Endothelial cell of umbilical vein (primary cell): ENCODE data around the gene VAV2. TPM values are rescaled to one million over a fixed set of nuclear protein-coding genes. Genes with fewer than 3 reads are reported as not detected.

Source experiments
- BruUV-seq: library from RNA; stranded (reverse); fragments of 400-500 nt; replicated peaks from 2 replicates; lab custom pipeline; 2021; lab: Mats Ljungman, UMichigan
- CTCF ChIA-PET: fragments of 300-600, 350-600 bp; sonication (Branson Sonifier 250); formaldehyde crosslinking; loops from one replicate; lab custom pipeline; 2021; ENCODE audit warnings: antibody characterized with exemption, inconsistent platforms; lab: Charles Lee
- POLR2A ChIA-PET: fragments of 300-600, 350-600 bp; sonication (Branson Sonifier 250); formaldehyde crosslinking; loops from one replicate; lab custom pipeline; 2021; ENCODE audit warnings: antibody characterized with exemption, inconsistent platforms; lab: Charles Lee
- DNase-seq: peaks from one replicate; pipeline ENCODE4 v3.0.0-alpha.2; 2011; ENCODE audit warnings: low read depth, low spot score
- FAIRE-seq: peaks from 2 replicates; lab custom pipeline; 2011; peaks lifted over from hg19 to GRCh38; lab: Jason Lieb, UNC
- H2AFZ ChIP-seq: 2 replicates; pipeline ENCODE4 v1.6.0; 2012; ENCODE audit warnings: low read depth, low read length, control low read depth, inconsistent platforms
- H3K27ac ChIP-seq: 2 replicates; pipeline ENCODE4 v1.5.1; 2011; ENCODE audit warnings: low read depth, mild to moderate bottlenecking, control low read depth, low read length, moderate library complexity; ENCODE audit not compliant: insufficient read depth
- H3K27me3 ChIP-seq, 2 experiments: 2 replicates each; pipeline versions ENCODE4 v1.6.0 to v1.6.1; 2011; ENCODE audit warnings: low read length in 2 of 2, mixed read lengths in 1 of 2; ENCODE audit not compliant: control insufficient read depth in 2 of 2, insufficient read depth in 2 of 2
- H3K36me3 ChIP-seq, 2 experiments: 2 replicates in 1 of 2; 3 replicates in 1 of 2; pipeline ENCODE4 v1.5.1; 2011; ENCODE audit warnings: low read length in 2 of 2, mild to moderate bottlenecking in 1 of 2, moderate library complexity in 1 of 2; ENCODE audit not compliant: control insufficient read depth in 2 of 2, insufficient read depth in 2 of 2; ENCODE audit errors: extremely low read depth in 1 of 2
- H3K4me1 ChIP-seq: 3 replicates; pipeline ENCODE4 v1.5.1; 2011; ENCODE audit warnings: mild to moderate bottlenecking, low read length; ENCODE audit not compliant: control insufficient read depth, insufficient read depth; ENCODE audit errors: extremely low read depth
- H3K4me2 ChIP-seq: 2 replicates; pipeline ENCODE4 v1.6.1; 2011; ENCODE audit warnings: low read length, control low read depth, mixed read lengths; ENCODE audit not compliant: insufficient read depth
- H3K4me3 ChIP-seq, 3 experiments: fragments of 200-600 bp in 1 of 3; sonication (generic), shearing (Covaris generic) in 1 of 3; replicated peaks in 1 of 3; 2 replicates each; pipeline ENCODE4 v1.5.1; 2011 to 2016; ENCODE audit warnings: control low read depth in 3 of 3, low read length in 3 of 3, mild to moderate bottlenecking in 2 of 3, inconsistent platforms in 1 of 3, low read depth in 1 of 3, moderate library complexity in 1 of 3; ENCODE audit not compliant: insufficient read depth in 1 of 3
- H3K79me2 ChIP-seq: 2 replicates; pipeline ENCODE4 v1.6.0; 2012; ENCODE audit warnings: low read length, inconsistent platforms; ENCODE audit not compliant: control insufficient read depth, insufficient read depth
- H3K9ac ChIP-seq: replicated peaks from 2 replicates; pipeline ENCODE3; 2011; ENCODE audit warnings: low read length, control low read depth; ENCODE audit not compliant: insufficient read depth; ENCODE audit errors: extremely low read depth
- H3K9me1 ChIP-seq: replicated peaks from 3 replicates; pipeline ENCODE4 v1.6.0; 2011; ENCODE audit warnings: mild to moderate bottlenecking, low read length; ENCODE audit not compliant: control insufficient read depth, insufficient read depth; ENCODE audit errors: extremely low read depth
- H3K9me3 ChIP-seq: replicated peaks from 2 replicates; pipeline ENCODE4 v1.5.1; 2012; ENCODE audit warnings: low read length, inconsistent platforms; ENCODE audit not compliant: control insufficient read depth, insufficient read depth
- H4K20me1 ChIP-seq: replicated peaks from 2 replicates; pipeline ENCODE3; 2011; ENCODE audit warnings: mild to moderate bottlenecking, low read length; ENCODE audit not compliant: control insufficient read depth, insufficient read depth; ENCODE audit errors: extremely low read depth
- EZH2 ChIP-seq: IDR thresholded peaks from 2 replicates; pipeline ENCODE4 v1.6.1; 2012; ENCODE audit warnings: borderline replicate concordance, low read depth, mild to moderate bottlenecking, moderate library complexity, low read length, inconsistent platforms; ENCODE audit not compliant: severe bottlenecking
- FOS ChIP-seq: IDR thresholded peaks from 2 replicates; pipeline ENCODE4 v1.6.1; 2011; ENCODE audit warnings: mild to moderate bottlenecking, low read length, moderate library complexity, borderline replicate concordance; ENCODE audit not compliant: insufficient read depth
- GATA2 ChIP-seq: IDR thresholded peaks from 2 replicates; pipeline ENCODE4 v1.7.0; 2011; ENCODE audit warnings: low read depth, mild to moderate bottlenecking, moderate library complexity, mixed read lengths, low read length; ENCODE audit not compliant: insufficient read length, insufficient read depth
- JUN ChIP-seq: IDR thresholded peaks from 2 replicates; pipeline ENCODE4 v1.6.1; 2011; ENCODE audit warnings: borderline replicate concordance, low read depth; ENCODE audit not compliant: insufficient read length, insufficient read depth
- MAX ChIP-seq: IDR thresholded peaks from 2 replicates; pipeline ENCODE4 v1.6.1; 2011; ENCODE audit not compliant: insufficient read depth, insufficient read length
- MYC ChIP-seq: IDR thresholded peaks from one replicate; pipeline ENCODE4 v1.6.1; 2011; ENCODE audit warnings: mild to moderate bottlenecking, low read depth, low read length
- POLR2AphosphoS5 ChIP-seq: IDR thresholded peaks from 2 replicates; pipeline ENCODE4 v1.6.1; 2012; ENCODE audit warnings: low read depth, mild to moderate bottlenecking, control low read depth, low read length, moderate library complexity; ENCODE audit not compliant: insufficient read depth
- dilution Hi-C: fragments of 300-500 bp; cut with MboI; formaldehyde crosslinking; loops from one replicate; pipeline ENCODE4 v1.15.0; 2019; ENCODE audit warnings: low sequenced_read_pairs; ENCODE audit not compliant: extremely low pct_ligation_motif_present
- intact Hi-C: fragments of 100-400 bp; cut with micrococcal nuclease; formaldehyde crosslinking; loops from one replicate; pipeline ENCODE4 v1.10.0; 2022
- polyA plus RNA-seq, 4 experiments: library from polyadenylated mRNA; depleted of rRNA in 3 of 4; stranded (reverse) in 3 of 4; unstranded in 1 of 4; fragments of >200 nt; gene quantifications; 2 replicates each; pipeline versions ENCODE4 v1.2.1 to v1.2.3, GENCODE V29; 2011 to 2012; ENCODE audit warnings: missing spikeins in 1 of 4
- total RNA-seq: library from RNA; stranded (reverse); gene quantifications from 2 replicates; pipeline ENCODE4 v1.2.3, GENCODE V29; 2021
- TF ChIP-seq, protein P1 (sequence below), 2 donors: IDR thresholded peaks; 1 replicate in 1 of 2; 2 replicates in 1 of 2; pipeline ENCODE4 v1.5.1; 2011; ENCODE audit warnings: low read length in 2 of 2, mild to moderate bottlenecking in 2 of 2, moderate library complexity in 2 of 2, control low read depth in 1 of 2, inconsistent platforms in 1 of 2, low read depth in 1 of 2; ENCODE audit not compliant: insufficient read depth in 1 of 2; ENCODE audit errors: extremely low read depth in 1 of 2

The VAV2 gene
- total and polyA plus RNA-seq, 2 donors (not counting 3 experiments of a cell fraction or from before 2014, with no cell fraction given): 10.6 to 30.6 TPM

DNA sequence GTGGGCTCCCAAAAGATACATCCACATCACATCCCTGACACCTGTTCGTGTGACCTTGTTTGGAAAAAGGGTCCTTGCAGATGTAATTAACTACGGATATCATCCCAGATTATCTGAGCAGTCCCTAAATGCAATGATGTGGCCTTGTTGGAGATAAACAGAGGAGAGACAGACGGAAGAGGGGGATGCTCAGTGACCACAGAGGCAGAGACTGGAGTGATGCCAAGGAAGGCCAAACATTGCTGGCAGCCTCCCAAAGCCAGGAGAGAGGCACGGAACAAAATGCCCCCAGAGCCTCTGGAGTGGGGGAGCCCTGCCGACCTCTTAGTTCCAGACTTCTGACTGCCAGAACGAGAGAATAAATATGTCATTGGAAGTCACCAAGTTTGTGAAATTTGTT is 15.0 kb upstream of the VAV2 start:
- H4K20me1 ChIP-seq: no peaks in the 10 kb centered on the region
- H2AFZ ChIP-seq: no peak overlapping the region
- no peaks in the 10 kb centered on the region for H3K4me1 ChIP-seq
- H3K79me2 ChIP-seq: no peaks in the 10 kb centered on the region
- no peak overlapping the region for H3K4me3 ChIP-seq
- H3K9me1 ChIP-seq: no peaks in the 10 kb centered on the region
- no peaks in the 10 kb centered on the region for H3K9me3 ChIP-seq
- FAIRE-seq (no peak), DNase-seq (no peak)
- no TSS peak for BruUV-seq
- H3K36me3 ChIP-seq: no peaks in the 10 kb centered on the region
- H3K27ac ChIP-seq: no peak overlapping the region
- H3K27me3 ChIP-seq: peaks cover 0 to 3% of the 10 kb centered on the region in 2 experiments
- CTCF ChIA-PET: interaction anchor here (1.2 to 2.7 kb wide), 3 partner anchors 8 to 264 kb away, joined by 4 to 13 read pairs (median 4); no protein-coding TSS in a partner anchor
- dilution Hi-C loops (no loop called here), intact Hi-C loops (no loop called here)
- POLR2A ChIA-PET: no interaction called here
- no peak overlapping the region for H3K4me2 ChIP-seq
- TF ChIP-seq FOS (no peak), POLR2AphosphoS5 (no peak), GATA2 (no peak), MAX (no peak), MYC (no peak), EZH2 (no peak), JUN (no peak)
- TF ChIP-seq, protein P1, sequence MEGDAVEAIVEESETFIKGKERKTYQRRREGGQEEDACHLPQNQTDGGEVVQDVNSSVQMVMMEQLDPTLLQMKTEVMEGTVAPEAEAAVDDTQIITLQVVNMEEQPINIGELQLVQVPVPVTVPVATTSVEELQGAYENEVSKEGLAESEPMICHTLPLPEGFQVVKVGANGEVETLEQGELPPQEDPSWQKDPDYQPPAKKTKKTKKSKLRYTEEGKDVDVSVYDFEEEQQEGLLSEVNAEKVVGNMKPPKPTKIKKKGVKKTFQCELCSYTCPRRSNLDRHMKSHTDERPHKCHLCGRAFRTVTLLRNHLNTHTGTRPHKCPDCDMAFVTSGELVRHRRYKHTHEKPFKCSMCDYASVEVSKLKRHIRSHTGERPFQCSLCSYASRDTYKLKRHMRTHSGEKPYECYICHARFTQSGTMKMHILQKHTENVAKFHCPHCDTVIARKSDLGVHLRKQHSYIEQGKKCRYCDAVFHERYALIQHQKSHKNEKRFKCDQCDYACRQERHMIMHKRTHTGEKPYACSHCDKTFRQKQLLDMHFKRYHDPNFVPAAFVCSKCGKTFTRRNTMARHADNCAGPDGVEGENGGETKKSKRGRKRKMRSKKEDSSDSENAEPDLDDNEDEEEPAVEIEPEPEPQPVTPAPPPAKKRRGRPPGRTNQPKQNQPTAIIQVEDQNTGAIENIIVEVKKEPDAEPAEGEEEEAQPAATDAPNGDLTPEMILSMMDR (IDR thresholded peaks at IDR 0.05; ENCODE audit: extremely low read depth in 1 of 2, insufficient read depth in 1 of 2, low read depth in 1 of 2, low read length in 2 of 2): no peak
- H3K9ac ChIP-seq: no peak overlapping the region
